ENCODE results near the gene ENOSF1. TPM values are rescaled to one million over a fixed set of nuclear protein-coding genes. Genes with fewer than 3 reads are reported as not detected.

The ENOSF1 gene
- total RNA-seq, 1 donor from 2014 or later: 2.0 TPM

GRCh38 chr18:675307-675706 is 37.1 kb downstream of the ENOSF1 start:
- FAIRE-seq (no peak), DNase-seq (ENCODE audit: low spot score in 2 of 2) (no peak)

- FAIRE-seq: no peak
- no peak for DNase-seq (ENCODE audit: low spot score in 2 of 2)
Measured at GRCh38 chr18:673769-674168, 38.7 kb downstream of the ENOSF1 start.

- FAIRE-seq (no peak), DNase-seq (ENCODE audit: low spot score in 2 of 2) (no peak)
Measured at GRCh38 chr18:673317-673716, 39.1 kb downstream of the ENOSF1 start.

GRCh38 chr18:671405-671804 is 41.0 kb downstream of the ENOSF1 start:
- FAIRE-seq: no peak

GRCh38 chr18:670522-670921 is 41.9 kb downstream of the ENOSF1 start:
- FAIRE-seq: no peak
- DNase-seq (ENCODE audit: low spot score in 2 of 2): no peak

More at GRCh38 chr18:671405-671804, 41.0 kb downstream of the ENOSF1 start:
- DNase-seq (ENCODE audit: low spot score in 2 of 2): no peak

GRCh38 chr18:669077-669476 is 43.4 kb downstream of the ENOSF1 start:
- DNase-seq (ENCODE audit: low spot score in 2 of 2): no peak
- no peak for FAIRE-seq

- no peak for FAIRE-seq
- no peak for DNase-seq (ENCODE audit: low spot score in 2 of 2)
Measured at GRCh38 chr18:668260-668659, 44.2 kb downstream of the ENOSF1 start.

- FAIRE-seq (no peak), DNase-seq (ENCODE audit: low spot score in 2 of 2) (no peak)
Measured at GRCh38 chr18:666628-667027, 45.8 kb downstream of the ENOSF1 start.

- FAIRE-seq (no peak), DNase-seq (ENCODE audit: low spot score in 2 of 2) (no peak)
Measured at GRCh38 chr18:666177-666576, 46.3 kb downstream of the ENOSF1 start.

- no peak for DNase-seq (ENCODE audit: low spot score in 2 of 2)
- FAIRE-seq: no peak
Measured at GRCh38 chr18:662197-662596, 50.2 kb downstream of the ENOSF1 start.

- FAIRE-seq (no peak), DNase-seq (ENCODE audit: low spot score in 2 of 2) (no peak)
Measured at GRCh38 chr18:659597-659996, 52.8 kb downstream of the ENOSF1 start.

GRCh38 chr18:658947-659533 is 53.4 kb downstream of the ENOSF1 start:
- DNase-seq (ENCODE audit: low spot score in 2 of 2) (no peak), FAIRE-seq (no peak)

- FAIRE-seq (no peak), DNase-seq (ENCODE audit: low spot score in 2 of 2) (peak; percentile 76 to 79)
Measured at GRCh38 chr18:658001-658946, 54.2 kb downstream of the ENOSF1 start.

GRCh38 chr18:657311-658000 is 55.0 kb downstream of the ENOSF1 start, which contains the start of gene TYMS:
Gene TYMS, plus strand, starts transcription at chr18:657653. Its CDS starts 90 bp downstream, at chr18:657743.
- peak in 1 of 2 donors; percentile 57 for DNase-seq (ENCODE audit: low spot score in 2 of 2)
- no peak for FAIRE-seq

- FAIRE-seq (no peak), DNase-seq (ENCODE audit: low spot score in 2 of 2) (no peak)
Measured at GRCh38 chr18:655445-655844, 57.0 kb downstream of the ENOSF1 start.

- FAIRE-seq (no peak), DNase-seq (ENCODE audit: low spot score in 2 of 2) (no peak)
Measured at GRCh38 chr18:654601-655000, 57.8 kb downstream of the ENOSF1 start.

GRCh38 chr18:653512-653911 is 58.9 kb downstream of the ENOSF1 start:
- no peak for DNase-seq (ENCODE audit: low spot score in 2 of 2)
- FAIRE-seq: no peak

GRCh38 chr18:652131-652530 is 60.3 kb downstream of the ENOSF1 start:
- FAIRE-seq (no peak), DNase-seq (ENCODE audit: low spot score in 2 of 2) (no peak)

- FAIRE-seq (no peak), DNase-seq (ENCODE audit: low spot score in 2 of 2) (no peak)
Measured at GRCh38 chr18:650428-650858, 62.0 kb downstream of the ENOSF1 start.

- DNase-seq (ENCODE audit: low spot score in 2 of 2) (no peak), FAIRE-seq (no peak)
Measured at GRCh38 chr18:649341-649740, 63.1 kb downstream of the ENOSF1 start.

GRCh38 chr18:647304-647703 is 65.1 kb downstream of the ENOSF1 start:
- FAIRE-seq: no peak
- no peak for DNase-seq (ENCODE audit: low spot score in 2 of 2)

Measured in frontal cortex (tissue), 4 donors.